Esophagus squamous epithelium (tissue), 5 donors: Measurements from ENCODE around the gene DHODH. TPM values are rescaled to one million over a fixed set of nuclear protein-coding genes. Genes with fewer than 3 reads are reported as not detected.
"Not testable (repeated sequence)": the region's sequence is repeated elsewhere in the genome, so short reads cannot be mapped to it uniquely, and the experiment has no call there.

Source experiments
- DNase-seq: peaks from one replicate; lab custom pipeline; 2025; lab: John Stamatoyannopoulos, UW
- H3K27ac ChIP-seq, 4 donors: fragments of 200-600 bp; sonication (generic); one replicate each; pipeline ENCODE4 v1.5.1; 2016 to 2019; ENCODE audit warnings: mild to moderate bottlenecking in 1 of 4
- H3K27me3 ChIP-seq, 4 donors: fragments of 200-600 bp; sonication (generic); 1 replicate in 3 of 4; 2 replicates in 1 of 4; pipeline versions ENCODE4 v1.5.1 to v1.6.0; 2017 to 2021; ENCODE audit warnings: antibody characterized with exemption in 1 of 4
- H3K36me3 ChIP-seq, 3 donors: fragments of 200-600 bp; sonication (generic); one replicate each; pipeline ENCODE4 v1.5.1; 2016 to 2019
- H3K4me1 ChIP-seq, 3 donors: fragments of 200-600 bp; sonication (generic); one replicate each; pipeline ENCODE4 v1.5.1; 2017 to 2019
- H3K4me3 ChIP-seq, 4 donors: fragments of 200-600 bp; sonication (generic); 1 replicate in 3 of 4; 2 replicates in 1 of 4; pipeline ENCODE4 v1.5.1; 2016 to 2019; ENCODE audit warnings: mild to moderate bottlenecking in 2 of 4, moderate library complexity in 1 of 4
- H3K9me3 ChIP-seq, 3 donors: fragments of 200-600 bp; sonication (generic); one replicate each; pipeline ENCODE4 v1.5.1; 2016 to 2019
- CTCF ChIP-seq, 6 experiments: fragments of 450-650 bp in 4 of 6; fragments of 200-600 bp in 2 of 6; sonication (generic) in 2 of 6; IDR thresholded peaks; one replicate each; pipeline ENCODE4 v1.5.1; 2016 to 2019; ENCODE audit warnings: antibody characterized with exemption in 6 of 6, mild to moderate bottlenecking in 4 of 6, moderate library complexity in 4 of 6
- POLR2A ChIP-seq, 4 donors: fragments of 450-650 bp; IDR thresholded peaks; one replicate each; pipeline ENCODE4 v1.6.1; 2017; ENCODE audit warnings: antibody characterized with exemption in 4 of 4, mild to moderate bottlenecking in 4 of 4, moderate library complexity in 3 of 4
- WGBS, 2 donors: methylation state at CpG; one replicate each; pipeline ENCODE4 v1.1.5; 2018; 5-methylcytosine and 5-hydroxymethylcytosine counted together
- intact Hi-C: fragments of 100-400 bp; cut with DNase I; formaldehyde crosslinking; loops from one replicate; pipeline ENCODE4 v1.15.0; 2022
- total RNA-seq, 4 donors: library from RNA; depleted of rRNA; stranded (reverse); fragments of >200 nt; gene quantifications; one replicate each; pipeline ENCODE4 v1.1.0, GENCODE V29; 2016
- donor health status: DM: yes; HTN: yes; CAD: no.

DHODH gene
- total RNA-seq, 4 donors from 2014 or later = 4.3 to 9.0 (median 7.9) TPM

- Histone ChIP-seq H3K4me3 (no peak overlapping the region), H3K9me3 (no peaks in the 10 kb centered on the region), H3K4me1 (no peaks in the 10 kb centered on the region), H3K27me3 (no peaks in the 10 kb centered on the region), H3K27ac (no peak overlapping the region), H3K36me3 (no peaks in the 10 kb centered on the region)
- DNase-seq = no peak
- TF ChIP-seq CTCF (IDR thresholded peaks at IDR 0.05) (no peak), POLR2A (IDR thresholded peaks at IDR 0.05) (no peak)
- intact Hi-C loops = no loop called here
- 85 to 86% methylated on average over 10 to 13 of the region's 15 CpGs for WGBS, 2 donors
These were observed 34.3 kb upstream of the DHODH start for GRCh38 chr16:71974068-71974818.

GRCh38 chr16:71985262-71985974 is 23.1 kb upstream of the DHODH start:
- Histone ChIP-seq H3K4me3 (no peak overlapping the region), H3K4me1 (no peaks in the 10 kb centered on the region), H3K27ac (no peak overlapping the region), H3K9me3 (no peaks in the 10 kb centered on the region), H3K27me3 (peaks cover 0 to 12% (median 0%) of the 10 kb centered on the region in 4 donors), H3K36me3 (no peaks in the 10 kb centered on the region)
- DNase-seq = no peak
- no peak for TF ChIP-seq CTCF (IDR thresholded peaks at IDR 0.05)
- no peak for TF ChIP-seq POLR2A (IDR thresholded peaks at IDR 0.05)
- WGBS, 2 donors = 41 to 64% methylated on average over 7 to 8 of the region's 9 CpGs
- intact Hi-C loops = no loop called here

- Histone ChIP-seq H3K4me1 (no peaks in the 10 kb centered on the region), H3K27me3 (peaks cover 0 to 12% (median 0%) of the 10 kb centered on the region in 4 donors), H3K36me3 (no peaks in the 10 kb centered on the region), H3K27ac (no peak overlapping the region), H3K9me3 (no peaks in the 10 kb centered on the region), H3K4me3 (no peak overlapping the region)
- intact Hi-C loops = no loop called here
- DNase-seq = no peak
- no peak for TF ChIP-seq POLR2A (IDR thresholded peaks at IDR 0.05)
- TF ChIP-seq CTCF (IDR thresholded peaks at IDR 0.05) = no peak
- WGBS, 2 donors = 37 to 66% methylated on average over 4 of the region's 4 CpGs
These were observed 22.4 kb upstream of the DHODH start for GRCh38 chr16:71986131-71986530.

- TF ChIP-seq POLR2A (IDR thresholded peaks at IDR 0.05) (no peak), CTCF (IDR thresholded peaks at IDR 0.05) (no peak)
These were observed 13.5 kb upstream of the DHODH start for GRCh38 chr16:71995038-71995437.

GRCh38 chr16:71997578-71997977 is 11.0 kb upstream of the DHODH start:
- DNase-seq, H3K9me3 ChIP-seq, H3K4me3 ChIP-seq, intact Hi-C loops, H3K36me3 ChIP-seq, H3K4me1 ChIP-seq, H3K27ac ChIP-seq: not testable (repeated sequence)
- WGBS, 2 donors = 93 to 94% methylated on average over 9 of the region's 9 CpGs
- H3K27me3 ChIP-seq = peaks cover 0 to 25% (median 0%) of the 10 kb centered on the region in 4 donors

More at GRCh38 chr16:71995038-71995437, 13.5 kb upstream of the DHODH start:
- Histone ChIP-seq H3K4me1 (no peaks in the 10 kb centered on the region), H3K27ac (no peak overlapping the region), H3K36me3 (no peaks in the 10 kb centered on the region), H3K4me3 (no peak overlapping the region), H3K9me3 (no peaks in the 10 kb centered on the region), H3K27me3 (peaks cover 0 to 20% (median 0%) of the 10 kb centered on the region in 4 donors)
- 56 to 60% methylated on average over 5 of the region's 5 CpGs for WGBS, 2 donors
- intact Hi-C loops = no loop called here
- DNase-seq = no peak
